HEK293 (cell line): ENCODE data around the gene SELENOI.

ENCODE experiments used
- ATF2 ChIP-seq: fragments of 450-650 bp; formaldehyde crosslinking; IDR thresholded peaks from 2 replicates; pipeline ENCODE4 v1.5.1; 2016; ENCODE audit warnings: missing biosample characterization, missing genetic modification characterization, low read depth
- CTCF ChIP-seq: fragments of 450-650 bp; formaldehyde crosslinking; IDR thresholded peaks from 2 replicates; pipeline ENCODE4 v1.5.1; 2016; ENCODE audit warnings: missing biosample characterization, missing genetic modification characterization
- MEIS1 ChIP-seq: sonication (generic); formaldehyde crosslinking; IDR thresholded peaks from 2 replicates; pipeline ENCODE4 v1.8.1; 2022; ENCODE audit warnings: missing genetic modification reagents, mild to moderate bottlenecking, borderline replicate concordance
- ZNF423 ChIP-seq: fragments of 450-650 bp; formaldehyde crosslinking; IDR thresholded peaks from 2 replicates; pipeline ENCODE4 v1.5.1; 2016; ENCODE audit warnings: missing biosample characterization, missing genetic modification characterization
- ZNF473 ChIP-seq: fragments of 450-650 bp; formaldehyde crosslinking; IDR thresholded peaks from 2 replicates; pipeline ENCODE4 v1.5.1; 2017; ENCODE audit warnings: missing biosample characterization, missing genetic modification characterization

- no peak for TF ChIP-seq ZNF423 (tag by site-specific recombination)
- no peak for TF ChIP-seq ATF2
- no peak for TF ChIP-seq MEIS1
- TF ChIP-seq CTCF (tag by site-specific recombination): no peak
- TF ChIP-seq ZNF473: no peak
These were observed 15.3 kb upstream of the SELENOI start for GRCh38 chr2:26330604-26331003.
